Neural progenitor cell (in vitro differentiated cells): Measurements from ENCODE around the gene FTCD. TPM values are rescaled to one million over a fixed set of nuclear protein-coding genes. Genes with fewer than 3 reads are reported as not detected.

ENCODE experiments used
- DNase-seq: peaks from one replicate; pipeline ENCODE4 v3.0.0-alpha.2; 2016; ENCODE audit warnings: low spot score
- H2AFZ ChIP-seq: fragments of 200-600 bp; sonication (generic); replicated peaks from 2 replicates; pipeline ENCODE4 v1.6.1; 2016; ENCODE audit warnings: antibody characterized with exemption
- H3F3A ChIP-seq: fragments of 200-600 bp; sonication (generic); 2 replicates; pipeline ENCODE4 v1.6.1; 2016; ENCODE audit warnings: antibody characterized with exemption, low read depth
- H3K27ac ChIP-seq: fragments of 200-600 bp; sonication (generic); 2 replicates; pipeline ENCODE4 v1.5.1; 2016; ENCODE audit warnings: mild to moderate bottlenecking
- H3K27me3 ChIP-seq: fragments of 200-600 bp; sonication (generic); 2 replicates; pipeline ENCODE4 v1.6.1; 2016; ENCODE audit warnings: mild to moderate bottlenecking, moderate library complexity
- H3K36me3 ChIP-seq: fragments of 200-600 bp; sonication (generic); 2 replicates; pipeline ENCODE4 v1.5.1; 2016
- H3K4me1 ChIP-seq: fragments of 200-600 bp; sonication (generic); 2 replicates; pipeline ENCODE4 v1.6.1; 2016; ENCODE audit warnings: mixed run types
- H3K4me2 ChIP-seq: fragments of 200-600 bp; sonication (generic); 2 replicates; pipeline ENCODE4 v1.6.1; 2016
- H3K4me3 ChIP-seq: fragments of 200-600 bp; sonication (generic); 2 replicates; pipeline ENCODE4 v1.5.1; 2016
- H3K79me2 ChIP-seq: fragments of 200-600 bp; sonication (generic); 2 replicates; pipeline ENCODE4 v1.6.1; 2016; ENCODE audit warnings: low read depth
- H3K9ac ChIP-seq: fragments of 200-600 bp; sonication (generic); 2 replicates; pipeline ENCODE4 v1.6.1; 2016
- H3K9me3 ChIP-seq: fragments of 200-600 bp; sonication (generic); 2 replicates; pipeline ENCODE4 v1.5.1; 2016; ENCODE audit warnings: low read depth
- H4K20me1 ChIP-seq: fragments of 200-600 bp; sonication (generic); 2 replicates; pipeline ENCODE4 v1.6.1; 2016; ENCODE audit warnings: low read depth
- H3K27ac Mint-ChIP-seq: 3 replicates; pipeline ENCODE4 v1.8.0; 2021; ENCODE audit warnings: mixed read lengths
- H3K27me3 Mint-ChIP-seq: 2 replicates; pipeline ENCODE4 v1.8.0; 2022; ENCODE audit warnings: low read depth, mild to moderate bottlenecking, inconsistent platforms, moderate library complexity, mixed read lengths; ENCODE audit not compliant: insufficient read depth
- H3K36me3 Mint-ChIP-seq: 3 replicates; pipeline ENCODE4 v1.8.0; 2021; ENCODE audit warnings: mixed read lengths
- H3K4me1 Mint-ChIP-seq: 3 replicates; pipeline ENCODE4 v1.8.0; 2021; ENCODE audit warnings: mixed read lengths
- H3K4me3 Mint-ChIP-seq: 3 replicates; pipeline ENCODE4 v1.8.0; 2021; ENCODE audit warnings: mild to moderate bottlenecking, moderate library complexity, mixed read lengths
- H3K9me3 Mint-ChIP-seq: 3 replicates; pipeline ENCODE4 v1.8.0; 2020; ENCODE audit warnings: mixed read lengths
- EZH2 ChIP-seq: fragments of 200-600 bp; sonication (generic); IDR thresholded peaks from 2 replicates; pipeline ENCODE4 v1.6.1; 2017; ENCODE audit warnings: antibody characterized with exemption, mild to moderate bottlenecking, moderate library complexity
- EZH2phosphoT487 ChIP-seq: fragments of 200-600 bp; sonication (generic); IDR thresholded peaks from 2 replicates; pipeline ENCODE4 v1.6.1; 2017; ENCODE audit warnings: antibody characterized with exemption
- total RNA-seq: library from RNA; depleted of rRNA; stranded (reverse); fragments of >200 nt; gene quantifications from 2 replicates; pipeline ENCODE4 v1.2.3, GENCODE V29; 2015; ENCODE audit warnings: low replicate concordance
- TF ChIP-seq, protein P1 (sequence below): fragments of 200-600 bp; sonication (generic); IDR thresholded peaks from 2 replicates; pipeline ENCODE4 v1.5.1; 2017; ENCODE audit warnings: antibody characterized with exemption, mild to moderate bottlenecking

FTCD gene
- total RNA-seq, 1 donor from 2014 or later, result not detected

DNA sequence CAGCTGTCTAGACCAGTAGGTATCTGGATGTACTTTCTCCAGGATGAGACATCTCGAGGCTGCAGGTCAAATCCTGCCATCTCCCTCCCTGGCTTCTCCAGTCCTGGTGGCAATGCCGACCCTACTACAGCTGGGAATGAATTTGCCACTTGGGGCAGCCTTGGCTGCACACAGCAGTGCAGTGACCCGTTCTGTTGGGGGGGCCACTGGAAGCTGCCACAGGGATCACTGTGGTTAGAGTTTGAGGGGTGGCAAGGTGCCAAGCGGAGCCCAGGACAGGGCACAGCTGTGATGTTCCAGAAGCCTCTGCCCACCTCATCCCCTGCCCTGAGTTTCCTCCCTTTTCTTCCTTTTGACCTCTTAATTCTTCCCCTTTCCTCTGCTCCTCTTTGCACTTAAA is 40.4 kb downstream of the FTCD start:
- no peaks in the 10 kb centered on the region for H3K79me2 ChIP-seq
- Mint-ChIP-seq H3K4me1 (no peaks in the 10 kb centered on the region), H3K4me3 (no peak overlapping the region), H3K36me3 (peaks cover 8% of the 10 kb centered on the region), H3K27me3 (no peaks in the 10 kb centered on the region), H3K9me3 (peaks cover 3% of the 10 kb centered on the region), H3K27ac (no peak overlapping the region)
- H3K4me2 ChIP-seq, result no peak overlapping the region
- no peaks in the 10 kb centered on the region for H3K4me1 ChIP-seq
- DNase-seq, result no peak
- no peaks in the 10 kb centered on the region for H4K20me1 ChIP-seq
- H3K27ac ChIP-seq, result no peak overlapping the region
- TF ChIP-seq EZH2phosphoT487, result no peak
- no peak for TF ChIP-seq EZH2
- TF ChIP-seq, protein P1, sequence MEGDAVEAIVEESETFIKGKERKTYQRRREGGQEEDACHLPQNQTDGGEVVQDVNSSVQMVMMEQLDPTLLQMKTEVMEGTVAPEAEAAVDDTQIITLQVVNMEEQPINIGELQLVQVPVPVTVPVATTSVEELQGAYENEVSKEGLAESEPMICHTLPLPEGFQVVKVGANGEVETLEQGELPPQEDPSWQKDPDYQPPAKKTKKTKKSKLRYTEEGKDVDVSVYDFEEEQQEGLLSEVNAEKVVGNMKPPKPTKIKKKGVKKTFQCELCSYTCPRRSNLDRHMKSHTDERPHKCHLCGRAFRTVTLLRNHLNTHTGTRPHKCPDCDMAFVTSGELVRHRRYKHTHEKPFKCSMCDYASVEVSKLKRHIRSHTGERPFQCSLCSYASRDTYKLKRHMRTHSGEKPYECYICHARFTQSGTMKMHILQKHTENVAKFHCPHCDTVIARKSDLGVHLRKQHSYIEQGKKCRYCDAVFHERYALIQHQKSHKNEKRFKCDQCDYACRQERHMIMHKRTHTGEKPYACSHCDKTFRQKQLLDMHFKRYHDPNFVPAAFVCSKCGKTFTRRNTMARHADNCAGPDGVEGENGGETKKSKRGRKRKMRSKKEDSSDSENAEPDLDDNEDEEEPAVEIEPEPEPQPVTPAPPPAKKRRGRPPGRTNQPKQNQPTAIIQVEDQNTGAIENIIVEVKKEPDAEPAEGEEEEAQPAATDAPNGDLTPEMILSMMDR, result no peak
- H3F3A ChIP-seq, result no peaks in the 10 kb centered on the region
- no peak overlapping the region for H3K9ac ChIP-seq
- no peaks in the 10 kb centered on the region for H3K36me3 ChIP-seq
- H3K27me3 ChIP-seq, result no peaks in the 10 kb centered on the region
- no peak overlapping the region for H3K4me3 ChIP-seq
- no peak overlapping the region for H2AFZ ChIP-seq
- H3K9me3 ChIP-seq, result no peaks in the 10 kb centered on the region

DNA sequence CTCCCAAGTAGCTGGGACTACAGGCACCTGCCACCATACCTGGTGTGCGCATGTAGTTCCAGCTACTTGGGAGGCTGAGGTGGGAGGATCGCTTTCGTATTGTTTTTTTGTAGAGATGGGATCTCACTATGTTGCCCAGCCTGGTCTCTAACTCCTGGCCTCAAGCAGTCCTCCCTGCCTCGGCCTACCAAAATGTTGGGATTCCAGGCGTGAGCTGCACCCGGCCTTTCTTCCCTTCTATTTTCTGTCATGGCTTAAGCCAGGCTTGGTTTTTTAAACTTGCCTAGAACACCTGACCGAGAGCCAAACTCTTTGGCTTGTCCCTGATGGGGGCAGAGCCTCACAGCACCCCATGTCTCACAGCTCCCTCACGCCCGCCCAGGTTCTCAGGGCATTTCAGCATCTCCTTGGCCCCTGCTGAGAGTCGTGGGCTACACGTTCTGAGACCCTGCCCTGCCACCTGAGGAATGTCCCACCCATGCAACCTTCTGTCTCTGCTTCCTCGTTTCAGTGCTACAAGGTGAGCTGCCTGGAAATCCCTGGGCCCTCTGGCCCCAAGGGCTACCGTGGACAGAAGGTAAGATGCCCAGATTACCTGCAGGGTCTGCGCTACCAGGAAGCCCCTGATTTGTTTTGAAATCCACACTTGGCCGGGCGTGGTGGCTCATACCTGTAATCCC is 41.7 kb downstream of the FTCD start:
- H3K79me2 ChIP-seq, result no peaks in the 10 kb centered on the region
- Mint-ChIP-seq H3K4me1 (peaks cover under 1% of the 10 kb centered on the region), H3K4me3 (no peak overlapping the region), H3K9me3 (peaks cover 5% of the 10 kb centered on the region), H3K27me3 (no peaks in the 10 kb centered on the region), H3K27ac (no peak overlapping the region), H3K36me3 (peaks cover 9% of the 10 kb centered on the region)
- DNase-seq, result no peak
- no peaks in the 10 kb centered on the region for H3F3A ChIP-seq
- no peaks in the 10 kb centered on the region for H4K20me1 ChIP-seq
- no peak overlapping the region for H3K9ac ChIP-seq
- no peak overlapping the region for H3K4me3 ChIP-seq
- no peaks in the 10 kb centered on the region for H3K4me1 ChIP-seq
- H2AFZ ChIP-seq, result no peak overlapping the region
- H3K36me3 ChIP-seq, result no peaks in the 10 kb centered on the region
- TF ChIP-seq EZH2phosphoT487, result no peak
- no peak for TF ChIP-seq EZH2
- TF ChIP-seq, protein P1, result no peak
- no peaks in the 10 kb centered on the region for H3K9me3 ChIP-seq
- H3K27ac ChIP-seq, result no peak overlapping the region
- no peak overlapping the region for H3K4me2 ChIP-seq
- no peaks in the 10 kb centered on the region for H3K27me3 ChIP-seq

DNA sequence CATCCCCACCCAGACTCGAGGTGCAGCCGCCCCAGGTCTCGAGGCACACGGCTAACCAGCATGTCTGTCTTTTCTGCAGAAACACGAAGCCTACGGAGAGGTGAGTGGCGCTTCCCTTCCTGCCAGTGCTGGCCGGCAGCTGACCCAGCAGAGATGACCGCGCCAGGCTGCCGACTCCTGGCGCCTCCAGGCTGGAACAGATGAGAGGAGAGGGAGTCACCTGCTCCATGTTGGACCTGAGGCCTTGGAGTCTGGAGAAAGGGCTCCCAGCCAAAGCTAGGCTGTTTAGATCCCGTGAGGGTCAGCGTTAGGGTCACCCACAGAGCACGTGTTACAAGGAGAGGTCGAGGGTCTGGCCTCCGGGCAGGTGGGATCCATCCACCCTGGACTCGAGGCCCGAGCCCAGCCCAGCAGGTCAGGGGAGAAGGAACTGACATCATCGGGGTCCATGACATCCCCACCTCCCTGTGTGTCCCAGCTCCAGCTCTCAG is 42.6 kb downstream of the FTCD start:
- H3K27ac ChIP-seq, result no peak overlapping the region
- H3K9ac ChIP-seq, result no peak overlapping the region
- Mint-ChIP-seq H3K4me1 (peaks cover 2% of the 10 kb centered on the region), H3K9me3 (peaks cover 11% of the 10 kb centered on the region), H3K27ac (no peak overlapping the region), H3K36me3 (peaks cover 13% of the 10 kb centered on the region), H3K27me3 (no peaks in the 10 kb centered on the region), H3K4me3 (no peak overlapping the region)
- H3F3A ChIP-seq, result peaks cover under 1% of the 10 kb centered on the region
- TF ChIP-seq, protein P1, result no peak
- TF ChIP-seq EZH2 (no peak), EZH2phosphoT487 (no peak)
- H3K9me3 ChIP-seq, result no peaks in the 10 kb centered on the region
- no peak for DNase-seq
- no peaks in the 10 kb centered on the region for H4K20me1 ChIP-seq
- H2AFZ ChIP-seq, result no peak overlapping the region
- H3K4me3 ChIP-seq, result no peak overlapping the region
- no peak overlapping the region for H3K4me2 ChIP-seq
- no peaks in the 10 kb centered on the region for H3K4me1 ChIP-seq
- no peaks in the 10 kb centered on the region for H3K36me3 ChIP-seq
- H3K27me3 ChIP-seq, result no peaks in the 10 kb centered on the region
- H3K79me2 ChIP-seq, result no peaks in the 10 kb centered on the region
